Erythroblast (primary cell): Measurements from ENCODE around the gene FMO1.

Source experiments
- GATA1 ChIP-seq: IDR thresholded peaks from 2 replicates; pipeline ENCODE4 v1.6.1; 2011; ENCODE audit warnings: low read depth, mild to moderate bottlenecking, control low read depth, low read length, moderate library complexity
- POLR2A ChIP-seq: IDR thresholded peaks from 2 replicates; pipeline ENCODE4 v1.6.1; 2011; ENCODE audit warnings: mild to moderate bottlenecking, low read length

- TF ChIP-seq POLR2A (no peak), GATA1 (no peak)
Observed at GRCh38 chr1:171251042-171251951, 3.0 kb downstream of the FMO1 start.
